Endothelial cell of umbilical vein (primary cell): Measurements from ENCODE around the gene ANKRD28.

Source experiments
- EZH2 ChIP-seq: IDR thresholded peaks from 2 replicates; pipeline ENCODE4 v1.6.1; 2012; ENCODE audit warnings: borderline replicate concordance, low read depth, mild to moderate bottlenecking, moderate library complexity, low read length, inconsistent platforms; ENCODE audit not compliant: severe bottlenecking
- FOS ChIP-seq: IDR thresholded peaks from 2 replicates; pipeline ENCODE4 v1.6.1; 2011; ENCODE audit warnings: mild to moderate bottlenecking, low read length, moderate library complexity, borderline replicate concordance; ENCODE audit not compliant: insufficient read depth
- MAX ChIP-seq: IDR thresholded peaks from 2 replicates; pipeline ENCODE4 v1.6.1; 2011; ENCODE audit not compliant: insufficient read depth, insufficient read length
- POLR2A ChIP-seq: IDR thresholded peaks from 2 replicates; pipeline ENCODE4 v1.6.1; 2012; ENCODE audit warnings: low read depth, mild to moderate bottlenecking, control low read depth, low read length
- POLR2AphosphoS5 ChIP-seq: IDR thresholded peaks from 2 replicates; pipeline ENCODE4 v1.6.1; 2012; ENCODE audit warnings: low read depth, mild to moderate bottlenecking, control low read depth, low read length, moderate library complexity; ENCODE audit not compliant: insufficient read depth
- TF ChIP-seq, protein P1 (sequence below), 2 donors: IDR thresholded peaks; 1 replicate in 1 of 2; 2 replicates in 1 of 2; pipeline ENCODE4 v1.5.1; 2011; ENCODE audit warnings: low read length in 2 of 2, mild to moderate bottlenecking in 2 of 2, moderate library complexity in 2 of 2, control low read depth in 1 of 2, inconsistent platforms in 1 of 2, low read depth in 1 of 2; ENCODE audit not compliant: insufficient read depth in 1 of 2; ENCODE audit errors: extremely low read depth in 1 of 2

DNA sequence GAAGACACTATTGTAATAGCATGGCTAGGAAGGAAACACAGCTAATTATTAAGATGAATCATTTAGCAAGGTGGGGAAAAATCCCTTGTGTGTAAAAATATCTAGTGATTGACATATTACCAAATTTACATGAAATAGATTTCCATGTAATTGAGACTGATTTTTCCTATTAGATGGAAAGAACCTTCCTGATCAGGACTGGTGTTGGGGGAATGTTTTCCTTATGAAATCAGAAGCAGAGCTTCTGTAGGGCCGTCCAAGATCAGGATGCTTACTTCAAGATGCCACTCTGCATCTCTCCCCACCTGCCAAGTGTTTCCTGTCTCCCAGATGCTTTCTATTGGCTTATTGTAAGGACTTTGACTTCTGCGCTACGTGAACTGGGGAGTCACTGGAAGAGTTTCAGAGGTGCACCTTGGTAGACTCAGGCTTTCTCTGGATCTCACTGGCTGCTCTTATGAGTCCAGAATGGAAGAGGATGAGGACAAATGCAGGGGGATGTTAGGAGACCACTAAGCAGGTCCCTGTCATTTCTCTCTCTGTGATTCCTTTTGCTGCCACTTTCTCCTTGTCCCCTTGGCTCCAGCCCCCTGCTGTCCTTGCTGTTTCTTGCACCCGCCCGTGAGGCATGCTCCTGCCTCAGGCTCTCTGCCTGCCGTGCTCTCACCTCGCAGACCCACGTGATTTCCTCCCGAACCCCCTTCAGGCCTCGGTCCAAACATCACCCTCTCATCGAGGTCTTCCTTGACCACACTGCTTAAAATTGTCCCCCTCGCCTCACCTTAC, 166.2 kb downstream of the ANKRD28 start:
- TF ChIP-seq, protein P1, sequence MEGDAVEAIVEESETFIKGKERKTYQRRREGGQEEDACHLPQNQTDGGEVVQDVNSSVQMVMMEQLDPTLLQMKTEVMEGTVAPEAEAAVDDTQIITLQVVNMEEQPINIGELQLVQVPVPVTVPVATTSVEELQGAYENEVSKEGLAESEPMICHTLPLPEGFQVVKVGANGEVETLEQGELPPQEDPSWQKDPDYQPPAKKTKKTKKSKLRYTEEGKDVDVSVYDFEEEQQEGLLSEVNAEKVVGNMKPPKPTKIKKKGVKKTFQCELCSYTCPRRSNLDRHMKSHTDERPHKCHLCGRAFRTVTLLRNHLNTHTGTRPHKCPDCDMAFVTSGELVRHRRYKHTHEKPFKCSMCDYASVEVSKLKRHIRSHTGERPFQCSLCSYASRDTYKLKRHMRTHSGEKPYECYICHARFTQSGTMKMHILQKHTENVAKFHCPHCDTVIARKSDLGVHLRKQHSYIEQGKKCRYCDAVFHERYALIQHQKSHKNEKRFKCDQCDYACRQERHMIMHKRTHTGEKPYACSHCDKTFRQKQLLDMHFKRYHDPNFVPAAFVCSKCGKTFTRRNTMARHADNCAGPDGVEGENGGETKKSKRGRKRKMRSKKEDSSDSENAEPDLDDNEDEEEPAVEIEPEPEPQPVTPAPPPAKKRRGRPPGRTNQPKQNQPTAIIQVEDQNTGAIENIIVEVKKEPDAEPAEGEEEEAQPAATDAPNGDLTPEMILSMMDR (IDR thresholded peaks at IDR 0.05; ENCODE audit: extremely low read depth in 1 of 2, insufficient read depth in 1 of 2, low read depth in 1 of 2, low read length in 2 of 2), result peak in 1 of 2 donors; percentile 27
- TF ChIP-seq POLR2A (no peak), POLR2AphosphoS5 (no peak), MAX (no peak), EZH2 (no peak), FOS (peak; percentile 20)
